Measurements from ENCODE around the gene PLD6. TPM values are rescaled to one million over a fixed set of nuclear protein-coding genes. Genes with fewer than 3 reads are reported as not detected.

The PLD6 gene
- total and polyA plus RNA-seq, 2 donors (not counting 1 experiment from before 2014, with no cell fraction given) = 2.5 to 7.8 TPM

DNA sequence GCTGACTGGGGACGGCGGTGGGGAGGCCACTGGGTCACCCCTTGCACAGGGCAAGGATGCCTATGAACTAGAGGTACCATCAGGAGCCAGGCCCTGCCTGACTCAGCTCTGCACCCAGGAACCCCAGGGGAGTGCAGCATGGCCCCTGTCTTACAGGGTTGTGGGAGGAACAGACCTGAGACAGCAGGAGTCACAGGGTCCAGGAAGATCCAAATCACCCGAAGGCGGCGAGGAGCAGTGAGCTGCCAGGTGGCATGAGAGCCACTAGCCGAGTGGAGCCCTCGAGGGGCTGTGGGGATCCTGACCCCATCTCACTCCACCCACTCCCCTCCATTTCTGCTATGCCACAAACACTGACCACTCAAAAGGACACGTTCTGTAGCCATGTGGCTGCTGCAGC, 30.8 kb downstream of the PLD6 start:
- DNase-seq (ENCODE audit: low read depth in 2 of 2) = no peak
- Histone ChIP-seq H3K9ac (ENCODE audit: insufficient read depth, low read length) (no peak overlapping the region), H3K4me1 (ENCODE audit: control insufficient read depth, extremely low read depth, insufficient read depth, low read length) (no peaks in the 10 kb centered on the region), H3K36me3 (ENCODE audit: control insufficient read depth, insufficient read depth, low read length) (peaks cover 42% of the 10 kb centered on the region), H4K20me1 (ENCODE audit: control insufficient read depth, extremely low read depth, insufficient read depth, low read length) (no peaks in the 10 kb centered on the region), H3K27me3 (ENCODE audit: control insufficient read depth, insufficient read depth, low read length) (no peaks in the 10 kb centered on the region), H2AFZ (ENCODE audit: low read length) (no peak overlapping the region), H3K79me2 (ENCODE audit: control insufficient read depth, insufficient read depth, low read length) (no peaks in the 10 kb centered on the region), H3K4me2 (ENCODE audit: extremely low read depth, insufficient read depth, low read length) (no peak overlapping the region), H3K9me3 (ENCODE audit: control insufficient read depth, insufficient read depth, low read depth, low read length) (no peaks in the 10 kb centered on the region), H3K27ac (ENCODE audit: insufficient read depth, low read length) (no peak overlapping the region), H3K4me3 (replicated peaks in 1 of 4; ENCODE audit: control extremely low read depth in 1 of 4, insufficient read depth in 1 of 4, low read depth in 3 of 4, low read length in 4 of 4) (no peak overlapping the region)
- TF ChIP-seq, protein P1, sequence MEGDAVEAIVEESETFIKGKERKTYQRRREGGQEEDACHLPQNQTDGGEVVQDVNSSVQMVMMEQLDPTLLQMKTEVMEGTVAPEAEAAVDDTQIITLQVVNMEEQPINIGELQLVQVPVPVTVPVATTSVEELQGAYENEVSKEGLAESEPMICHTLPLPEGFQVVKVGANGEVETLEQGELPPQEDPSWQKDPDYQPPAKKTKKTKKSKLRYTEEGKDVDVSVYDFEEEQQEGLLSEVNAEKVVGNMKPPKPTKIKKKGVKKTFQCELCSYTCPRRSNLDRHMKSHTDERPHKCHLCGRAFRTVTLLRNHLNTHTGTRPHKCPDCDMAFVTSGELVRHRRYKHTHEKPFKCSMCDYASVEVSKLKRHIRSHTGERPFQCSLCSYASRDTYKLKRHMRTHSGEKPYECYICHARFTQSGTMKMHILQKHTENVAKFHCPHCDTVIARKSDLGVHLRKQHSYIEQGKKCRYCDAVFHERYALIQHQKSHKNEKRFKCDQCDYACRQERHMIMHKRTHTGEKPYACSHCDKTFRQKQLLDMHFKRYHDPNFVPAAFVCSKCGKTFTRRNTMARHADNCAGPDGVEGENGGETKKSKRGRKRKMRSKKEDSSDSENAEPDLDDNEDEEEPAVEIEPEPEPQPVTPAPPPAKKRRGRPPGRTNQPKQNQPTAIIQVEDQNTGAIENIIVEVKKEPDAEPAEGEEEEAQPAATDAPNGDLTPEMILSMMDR (conservative IDR thresholded peaks at IDR 0.05 in 1 of 2, IDR thresholded peaks at IDR 0.05 in 1 of 2; ENCODE audit: low read depth in 1 of 2, low read length in 2 of 2) = no peak
- no peak for TF ChIP-seq EZH2 (IDR thresholded peaks at IDR 0.05; ENCODE audit: low read length, missing control alignments)

DNA sequence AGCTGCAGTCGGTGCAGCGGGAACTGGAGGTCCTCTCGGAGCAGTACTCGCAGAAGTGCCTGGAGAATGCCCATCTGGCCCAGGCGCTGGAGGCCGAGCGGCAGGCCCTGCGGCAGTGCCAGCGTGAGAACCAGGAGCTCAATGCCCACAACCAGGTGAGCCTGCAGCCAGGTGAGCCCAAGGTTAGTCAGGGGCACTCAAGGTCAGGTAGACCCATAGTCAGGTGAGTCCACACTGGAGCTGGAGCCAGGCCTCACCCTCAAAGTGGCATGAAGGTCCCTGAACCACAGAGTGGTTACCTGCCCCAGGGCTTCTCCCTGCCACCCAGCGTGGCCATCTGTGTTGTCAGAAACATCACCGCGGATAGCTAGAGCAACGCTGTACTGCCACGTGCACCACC, 32.2 kb downstream of the PLD6 start:
- no peak overlapping the region for H3K9ac ChIP-seq (ENCODE audit: insufficient read depth, low read length)
- no peak overlapping the region for H3K27ac ChIP-seq (ENCODE audit: insufficient read depth, low read length)
- no peak overlapping the region for H3K4me2 ChIP-seq (ENCODE audit: extremely low read depth, insufficient read depth, low read length)
- H3K9me3 ChIP-seq (ENCODE audit: control insufficient read depth, insufficient read depth, low read depth, low read length) = no peaks in the 10 kb centered on the region
- TF ChIP-seq, protein P1 (conservative IDR thresholded peaks at IDR 0.05 in 1 of 2, IDR thresholded peaks at IDR 0.05 in 1 of 2; ENCODE audit: low read depth in 1 of 2, low read length in 2 of 2) = no peak
- TF ChIP-seq EZH2 (IDR thresholded peaks at IDR 0.05; ENCODE audit: low read length, missing control alignments) = no peak
- no peaks in the 10 kb centered on the region for H3K79me2 ChIP-seq (ENCODE audit: control insufficient read depth, insufficient read depth, low read length)
- no peak for DNase-seq (ENCODE audit: low read depth in 2 of 2)
- H3K4me1 ChIP-seq (ENCODE audit: control insufficient read depth, extremely low read depth, insufficient read depth, low read length) = no peaks in the 10 kb centered on the region
- peaks cover 40% of the 10 kb centered on the region for H3K36me3 ChIP-seq (ENCODE audit: control insufficient read depth, insufficient read depth, low read length)
- H3K4me3 ChIP-seq (replicated peaks in 1 of 4; ENCODE audit: control extremely low read depth in 1 of 4, insufficient read depth in 1 of 4, low read depth in 3 of 4, low read length in 4 of 4) = no peak overlapping the region
- H3K27me3 ChIP-seq (ENCODE audit: control insufficient read depth, insufficient read depth, low read length) = no peaks in the 10 kb centered on the region
- H4K20me1 ChIP-seq (ENCODE audit: control insufficient read depth, extremely low read depth, insufficient read depth, low read length) = no peaks in the 10 kb centered on the region
- H2AFZ ChIP-seq (ENCODE audit: low read length) = no peak overlapping the region

DNA sequence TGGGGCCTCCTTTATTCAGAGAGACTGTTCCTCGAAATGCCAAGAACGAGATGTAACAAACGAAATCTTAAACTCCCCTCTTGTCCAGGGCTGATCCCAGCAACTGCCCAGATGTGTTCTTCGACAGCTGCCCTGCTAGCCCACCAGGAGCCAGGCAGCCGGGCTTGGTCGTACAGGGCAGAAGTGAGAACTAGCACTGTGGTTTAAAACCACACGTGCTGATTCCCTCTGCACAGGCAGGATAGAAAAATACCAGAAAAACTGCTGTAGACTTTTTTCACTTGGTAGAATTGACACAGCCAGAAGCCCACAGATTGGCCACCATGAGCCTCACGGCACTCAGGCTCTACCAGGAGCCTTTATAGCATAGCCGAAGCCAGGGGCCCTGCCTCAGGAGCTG, 33.1 kb downstream of the PLD6 start:
- H4K20me1 ChIP-seq (ENCODE audit: control insufficient read depth, extremely low read depth, insufficient read depth, low read length) = no peaks in the 10 kb centered on the region
- DNase-seq (ENCODE audit: low read depth in 2 of 2) = no peak
- H3K4me3 ChIP-seq (replicated peaks in 1 of 4; ENCODE audit: control extremely low read depth in 1 of 4, insufficient read depth in 1 of 4, low read depth in 3 of 4, low read length in 4 of 4) = no peak overlapping the region
- H3K9ac ChIP-seq (ENCODE audit: insufficient read depth, low read length) = no peak overlapping the region
- TF ChIP-seq EZH2 (IDR thresholded peaks at IDR 0.05; ENCODE audit: low read length, missing control alignments) = no peak
- TF ChIP-seq, protein P1 (conservative IDR thresholded peaks at IDR 0.05 in 1 of 2, IDR thresholded peaks at IDR 0.05 in 1 of 2; ENCODE audit: low read depth in 1 of 2, low read length in 2 of 2) = no peak
- no peaks in the 10 kb centered on the region for H3K27me3 ChIP-seq (ENCODE audit: control insufficient read depth, insufficient read depth, low read length)
- no peak overlapping the region for H3K4me2 ChIP-seq (ENCODE audit: extremely low read depth, insufficient read depth, low read length)
- H3K9me3 ChIP-seq (ENCODE audit: control insufficient read depth, insufficient read depth, low read depth, low read length) = no peaks in the 10 kb centered on the region
- H2AFZ ChIP-seq (ENCODE audit: low read length) = no peak overlapping the region
- no peaks in the 10 kb centered on the region for H3K79me2 ChIP-seq (ENCODE audit: control insufficient read depth, insufficient read depth, low read length)
- no peaks in the 10 kb centered on the region for H3K4me1 ChIP-seq (ENCODE audit: control insufficient read depth, extremely low read depth, insufficient read depth, low read length)
- H3K36me3 ChIP-seq (ENCODE audit: control insufficient read depth, insufficient read depth, low read length) = peaks cover 38% of the 10 kb centered on the region
- no peak overlapping the region for H3K27ac ChIP-seq (ENCODE audit: insufficient read depth, low read length)

All from fibroblast of lung (primary cell).